Measurements from ENCODE around the gene TRAF2.

Gene TRAF2

GRCh38 chr9:136849960-136850865, 36.1 kb upstream of the TRAF2 start:
- no peaks in the 10 kb centered on the region for H3K9me3 ChIP-seq (ENCODE audit: insufficient read depth, low read length)
- TF ChIP-seq EZH2phosphoT487 (IDR thresholded peaks at IDR 0.05; ENCODE audit: low read depth) (no peak), CTCF (IDR thresholded peaks at IDR 0.05; ENCODE audit: low read depth, low read length) (no peak)
- no peak overlapping the region for H3K27ac ChIP-seq (ENCODE audit: low read length)
- H3K4me1 ChIP-seq (ENCODE audit: low read length): peaks cover 11% of the 10 kb centered on the region; the same call in 1 of the 2 replicates
- no peaks in the 10 kb centered on the region for H3K36me3 ChIP-seq (replicated peaks; ENCODE audit: low read depth, low read length)
- peak overlapping the region; percentile 51 for H3K9ac ChIP-seq (ENCODE audit: low read length)
- peak overlapping the region; percentile 82 for H3K4me3 ChIP-seq (ENCODE audit: low read length)
- peak overlapping the region; percentile 91 for H3K4me2 ChIP-seq (ENCODE audit: low read length)
- H4K20me1 ChIP-seq (ENCODE audit: insufficient read depth, low read length): peaks cover 10% of the 10 kb centered on the region
- no peaks in the 10 kb centered on the region for H3K79me2 ChIP-seq (ENCODE audit: low read length)
- no peaks in the 10 kb centered on the region for H3K27me3 ChIP-seq (ENCODE audit: low read depth, low read length)
- no peak overlapping the region for H2AFZ ChIP-seq (ENCODE audit: low read depth, low read length)

DNA sequence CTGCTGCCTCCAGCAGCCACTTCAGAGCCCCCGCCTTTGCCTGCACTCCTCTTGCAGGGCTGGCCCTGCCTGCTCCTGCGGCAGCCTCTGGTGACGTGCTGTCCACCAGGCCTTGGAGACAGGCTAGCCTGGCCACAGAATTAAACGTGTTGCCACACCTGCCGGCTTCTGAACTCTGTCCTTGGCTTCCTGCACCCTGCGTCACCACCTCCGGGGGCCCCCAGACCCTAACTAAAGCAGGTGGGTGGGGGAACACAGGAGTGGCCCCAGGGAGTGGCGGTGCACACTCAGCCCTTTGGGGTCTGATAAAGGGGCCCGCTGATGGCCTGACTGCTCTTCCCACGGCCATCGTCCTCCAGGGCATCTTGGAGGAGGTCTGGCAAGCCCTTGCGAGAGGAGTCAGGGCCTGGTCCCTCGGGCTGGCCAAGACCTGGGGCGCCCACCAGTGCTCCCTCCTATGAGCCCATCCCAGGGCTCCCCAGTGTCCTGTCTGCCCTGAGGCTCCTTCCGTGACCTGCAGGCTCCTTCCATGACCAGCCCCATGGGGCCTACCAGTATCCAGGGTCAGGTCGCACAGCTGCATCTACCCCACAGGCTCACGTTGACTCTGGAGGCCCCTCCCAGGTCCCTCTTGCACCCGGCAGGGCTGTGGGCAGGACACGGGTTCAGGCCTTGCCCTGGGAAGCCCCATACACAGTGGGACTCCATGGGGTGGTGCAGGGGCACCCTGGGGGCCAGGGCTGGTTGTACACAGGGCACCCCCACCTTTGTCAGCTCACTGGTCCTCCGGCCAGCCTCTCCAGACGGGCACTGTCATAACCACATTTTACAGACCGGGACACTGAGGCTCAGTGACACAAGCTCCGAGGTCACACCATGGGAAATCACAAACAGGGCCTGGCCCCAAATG, 35.2 kb upstream of the TRAF2 start:
- Histone ChIP-seq H3K4me2 (ENCODE audit: low read length) (no peak overlapping the region), H4K20me1 (ENCODE audit: insufficient read depth, low read length) (peaks cover 10% of the 10 kb centered on the region), H3K27me3 (ENCODE audit: low read depth, low read length) (no peaks in the 10 kb centered on the region), H3K9me3 (ENCODE audit: insufficient read depth, low read length) (no peaks in the 10 kb centered on the region), H3K79me2 (ENCODE audit: low read length) (no peaks in the 10 kb centered on the region), H3K4me1 (ENCODE audit: low read length) (peaks cover 11% of the 10 kb centered on the region; the same call in 1 of the 2 replicates), H3K27ac (ENCODE audit: low read length) (no peak overlapping the region), H3K9ac (ENCODE audit: low read length) (no peak overlapping the region), H3K36me3 (replicated peaks; ENCODE audit: low read depth, low read length) (no peaks in the 10 kb centered on the region), H2AFZ (ENCODE audit: low read depth, low read length) (no peak overlapping the region), H3K4me3 (ENCODE audit: low read length) (no peak overlapping the region)
- TF ChIP-seq EZH2phosphoT487 (IDR thresholded peaks at IDR 0.05; ENCODE audit: low read depth) (no peak), CTCF (IDR thresholded peaks at IDR 0.05; ENCODE audit: low read depth, low read length) (no peak)

DNA sequence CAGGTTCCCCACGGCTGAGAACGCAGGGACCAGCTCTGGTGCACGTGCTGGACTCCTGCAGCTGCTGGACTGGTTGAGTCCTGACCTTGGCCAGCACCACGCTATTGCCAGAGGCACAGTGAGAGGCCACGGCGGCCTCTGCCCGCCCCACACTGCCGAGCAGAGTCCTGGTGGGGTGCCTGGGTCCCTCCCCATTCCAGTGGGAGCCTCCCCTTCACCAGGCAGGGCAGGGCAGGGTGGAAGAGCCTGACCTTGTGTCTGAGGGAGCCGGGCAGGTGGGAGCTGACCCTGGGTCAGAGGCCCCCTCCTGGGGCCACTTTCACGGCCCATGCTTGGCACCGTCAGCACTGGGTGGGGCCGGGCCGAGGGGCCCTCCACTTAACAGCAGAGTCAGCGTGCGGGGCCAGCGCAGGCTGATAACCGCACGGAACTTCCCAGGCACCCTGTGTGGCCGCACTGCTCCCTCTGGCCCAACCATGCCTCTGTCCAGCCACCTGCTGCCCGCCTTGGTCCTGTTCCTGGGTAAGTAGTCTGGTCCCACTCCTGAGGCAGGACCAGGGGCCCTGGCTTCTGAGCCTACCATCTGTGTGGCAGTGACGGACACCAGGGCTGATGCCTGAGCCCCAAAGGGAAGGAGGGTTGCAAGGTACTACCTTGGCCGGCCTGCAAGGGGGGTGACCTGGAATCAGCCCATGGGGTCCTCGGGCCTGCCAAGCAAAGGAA, 34.2 kb upstream of the TRAF2 start, which contains the start of gene MAMDC4:
MAMDC4 (plus strand) TSS at position 406 of the 723 bp plus-strand sequence; CDS start at position 477, 71 bp downstream.
- Histone ChIP-seq H3K36me3 (replicated peaks; ENCODE audit: low read depth, low read length) (no peaks in the 10 kb centered on the region), H3K4me2 (ENCODE audit: low read length) (no peak within 1 kb of the TSS), H3K4me3 (ENCODE audit: low read length) (no peak within 1 kb of the TSS), H3K9me3 (ENCODE audit: insufficient read depth, low read length) (no peaks in the 10 kb centered on the region), H3K27me3 (ENCODE audit: low read depth, low read length) (no peaks in the 10 kb centered on the region), H3K4me1 (ENCODE audit: low read length) (peaks cover 11% of the 10 kb centered on the region; the same call in 1 of the 2 replicates), H4K20me1 (ENCODE audit: insufficient read depth, low read length) (peaks cover 14% of the 10 kb centered on the region), H2AFZ (ENCODE audit: low read depth, low read length) (no peak within 1 kb of the TSS), H3K27ac (ENCODE audit: low read length) (no peak within 1 kb of the TSS), H3K79me2 (ENCODE audit: low read length) (no peaks in the 10 kb centered on the region), H3K9ac (ENCODE audit: low read length) (no peak within 1 kb of the TSS)
- TF ChIP-seq CTCF (IDR thresholded peaks at IDR 0.05; ENCODE audit: low read depth, low read length) (no peak), EZH2phosphoT487 (IDR thresholded peaks at IDR 0.05; ENCODE audit: low read depth) (no peak)
